SK-N-SH (cell line): ENCODE results near the gene POLD2. TPM values are rescaled to one million over a fixed set of nuclear protein-coding genes. Genes with fewer than 3 reads are reported as not detected.

ENCODE experiments used
- CTCF ChIA-PET: fragments of 300-600, 350-600 bp; formaldehyde crosslinking; extraction: SDS; loops from one replicate; lab custom pipeline; 2021; lab: Yijun Ruan, JAX
- POLR2A ChIA-PET: fragments of 350-600 bp; sonication (Branson Sonifier 250); formaldehyde crosslinking; extraction: SDS; loops from one replicate; lab custom pipeline; 2020; ENCODE audit warnings: antibody characterized with exemption, inconsistent platforms; lab: Yijun Ruan, JAX
- DNase-seq: peaks from one replicate; pipeline ENCODE4 v3.0.0; 2012
- H2AFZ ChIP-seq: fragments of 200-600 bp; sonication (generic); 2 replicates; pipeline ENCODE4 v1.8.1; 2016; ENCODE audit warnings: antibody characterized with exemption, mild to moderate bottlenecking, low read depth
- H3F3A ChIP-seq: fragments of 200-600 bp; sonication (generic); replicated peaks from 2 replicates; pipeline ENCODE3; 2016; ENCODE audit warnings: antibody characterized with exemption, mild to moderate bottlenecking; ENCODE audit not compliant: insufficient read depth
- H3K27ac ChIP-seq, 2 experiments: fragments of 200-500 bp in 1 of 2; fragments of 200-600 bp in 1 of 2; sonication (Bioruptor generic) in 1 of 2; sonication (generic), shearing (Covaris generic) in 1 of 2; 2 replicates each; pipeline versions ENCODE4 v1.5.1 to v1.6.1; 2014 to 2016; ENCODE audit warnings: low read depth in 2 of 2, inconsistent platforms in 1 of 2, low read length in 1 of 2, mild to moderate bottlenecking in 1 of 2, mixed read lengths in 1 of 2
- H3K27me3 ChIP-seq: fragments of 200-600 bp; sonication (generic), shearing (Covaris generic); 2 replicates; pipeline ENCODE4 v1.6.1; 2016; ENCODE audit warnings: mixed run types; ENCODE audit not compliant: insufficient read depth
- H3K36me3 ChIP-seq, 2 experiments: fragments of 200-500 bp in 1 of 2; fragments of 200-600 bp in 1 of 2; sonication (Bioruptor generic) in 1 of 2; sonication (generic) in 1 of 2; replicated peaks in 1 of 2; 2 replicates each; pipeline versions ENCODE3 to v1.5.1; 2014 to 2016; ENCODE audit warnings: low read length in 1 of 2, mild to moderate bottlenecking in 1 of 2; ENCODE audit not compliant: insufficient read depth in 2 of 2, control insufficient read depth in 1 of 2
- H3K4me1 ChIP-seq, 2 experiments: fragments of 200-500 bp in 1 of 2; fragments of 200-600 bp in 1 of 2; sonication (Bioruptor generic) in 1 of 2; sonication (generic), shearing (Covaris generic) in 1 of 2; 2 replicates each; pipeline versions ENCODE4 v1.5.1 to v1.6.1; 2014 to 2016; ENCODE audit warnings: low read depth in 1 of 2, low read length in 1 of 2, mixed run types in 1 of 2; ENCODE audit not compliant: insufficient read depth in 2 of 2, control insufficient read depth in 1 of 2
- H3K4me2 ChIP-seq: fragments of 200-600 bp; sonication (generic), shearing (Covaris generic); 2 replicates; pipeline ENCODE4 v1.6.1; 2017; ENCODE audit warnings: mixed run types
- H3K4me3 ChIP-seq, 2 experiments: fragments of 200-500 bp in 1 of 2; fragments of 200-600 bp in 1 of 2; sonication (Bioruptor generic) in 1 of 2; sonication (generic), shearing (Covaris generic) in 1 of 2; 2 replicates each; pipeline versions ENCODE4 v1.5.1 to v1.8.1; 2014 to 2016; ENCODE audit warnings: low read depth in 2 of 2, inconsistent platforms in 1 of 2, low read length in 1 of 2, mild to moderate bottlenecking in 1 of 2, mixed read lengths in 1 of 2, moderate library complexity in 1 of 2
- H3K79me2 ChIP-seq: fragments of 200-600 bp; sonication (generic); 2 replicates; pipeline ENCODE4 v1.8.1; 2017; ENCODE audit warnings: mild to moderate bottlenecking; ENCODE audit not compliant: insufficient read depth
- H3K9ac ChIP-seq: fragments of 200-600 bp; sonication (generic); 2 replicates; pipeline ENCODE4 v1.6.1; 2017; ENCODE audit warnings: mixed run types
- H3K9me2 ChIP-seq: fragments of 200-600 bp; sonication (generic); 2 replicates; pipeline ENCODE4 v1.6.1; 2017; ENCODE audit warnings: mixed run types
- H3K9me3 ChIP-seq: fragments of 200-600 bp; sonication (generic); 2 replicates; pipeline ENCODE4 v1.6.1; 2017; ENCODE audit warnings: mixed run types, mild to moderate bottlenecking, moderate library complexity
- H4K20me1 ChIP-seq: fragments of 200-600 bp; sonication (generic); 2 replicates; pipeline ENCODE4 v1.6.1; 2017; ENCODE audit warnings: mild to moderate bottlenecking, mixed run types; ENCODE audit not compliant: insufficient read depth
- CTCF ChIP-seq: fragments of 200-600 bp; sonication (generic); IDR thresholded peaks from 2 replicates; pipeline ENCODE4 v1.6.1; 2017; ENCODE audit warnings: antibody characterized with exemption, mild to moderate bottlenecking, moderate library complexity
- ELF1 ChIP-seq: IDR thresholded peaks from 2 replicates; pipeline ENCODE4 v1.4.0; 2012
- FOXM1 ChIP-seq: IDR thresholded peaks from 2 replicates; pipeline ENCODE4 v1.4.0; 2012; ENCODE audit warnings: low read depth, mild to moderate bottlenecking
- GABPA ChIP-seq: IDR thresholded peaks from 2 replicates; pipeline ENCODE4 v1.4.0; 2012; ENCODE audit warnings: low read depth, mild to moderate bottlenecking
- IRF3 ChIP-seq: fragments of 150-350 bp; IDR thresholded peaks from 2 replicates; pipeline ENCODE4 v1.6.1; 2016; ENCODE audit warnings: mild to moderate bottlenecking, low read depth, low read length
- JUND ChIP-seq: IDR thresholded peaks from 2 replicates; pipeline ENCODE4 v1.4.0; 2012
- PBX3 ChIP-seq: IDR thresholded peaks from 2 replicates; pipeline ENCODE4; 2012
- POLR2AphosphoS5 ChIP-seq: IDR thresholded peaks from 2 replicates; pipeline ENCODE4 v1.6.1; 2012; ENCODE audit warnings: low read depth, low read length
- SIN3A ChIP-seq: IDR thresholded peaks from 2 replicates; pipeline ENCODE4 v1.6.1; 2012; ENCODE audit warnings: low read depth, mild to moderate bottlenecking, low read length, moderate library complexity, borderline replicate concordance
- TAF1 ChIP-seq: IDR thresholded peaks from 2 replicates; pipeline ENCODE4 v1.6.1; 2012; ENCODE audit warnings: low read depth, mild to moderate bottlenecking, low read length, moderate library complexity, borderline replicate concordance
- TEAD4 ChIP-seq: IDR thresholded peaks from 2 replicates; pipeline ENCODE4 v1.4.0; 2012; ENCODE audit warnings: mild to moderate bottlenecking, borderline replicate concordance; ENCODE audit not compliant: insufficient read depth
- WGBS: methylation state at CpG from one replicate; pipeline ENCODE4 v1.1.6; 2017; ENCODE audit warnings: low lambda C conversion rate; 5-methylcytosine and 5-hydroxymethylcytosine counted together
- polyA plus RNA-seq, 3 experiments: library from polyadenylated mRNA; depleted of rRNA; stranded (reverse); fragments of >200 nt; gene quantifications; 2 replicates each; pipeline ENCODE4 v1.2.3, GENCODE V29; 2012

Gene POLD2
- polyA plus RNA-seq, 1 of the 3 experiments (the other 2 are of a cell fraction), result 194 TPM

DNA sequence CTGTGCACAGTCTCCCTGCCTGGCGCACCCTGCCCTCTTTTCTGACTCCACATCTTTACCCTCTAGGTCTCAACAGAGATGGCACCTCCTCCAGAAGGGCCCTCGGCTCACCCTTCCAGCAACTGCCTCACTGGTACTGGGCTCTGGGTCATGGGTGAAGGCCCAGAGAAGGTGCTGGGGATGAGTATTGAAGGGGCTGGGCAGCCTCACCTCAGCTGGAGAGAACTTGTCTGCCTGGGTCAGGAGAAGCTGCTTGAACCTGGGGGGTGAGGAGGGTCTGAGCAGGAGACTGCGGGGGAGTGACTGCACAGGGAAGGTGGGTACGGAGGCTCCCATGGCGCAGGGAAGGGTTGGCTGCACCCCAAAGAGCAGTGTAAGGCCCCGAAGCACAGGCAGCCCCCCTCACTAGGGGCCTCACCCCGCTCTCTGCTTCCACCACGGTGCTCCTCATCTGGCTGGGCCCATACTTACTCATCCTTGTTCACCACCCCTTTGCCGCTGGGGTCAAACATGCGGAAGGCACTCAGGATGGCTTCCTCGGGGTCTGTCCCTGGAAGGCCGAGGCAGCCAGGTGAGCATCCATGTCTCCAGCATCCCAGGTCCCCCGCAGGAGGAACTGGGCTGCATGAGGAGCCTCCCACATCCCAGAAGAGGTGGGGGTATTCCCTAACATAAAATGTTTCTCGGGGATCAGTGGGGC, 16.1 kb upstream of the POLD2 start:
- ChIA-PET POLR2A (interaction anchor here (1.5 kb wide), 1 partner anchor 16 kb away, joined by 4 read pairs; the partner anchor contains the start of gene POLD2), CTCF (interaction anchor here (1.2 to 1.4 kb wide), 2 partner anchors 8 to 15 kb away, joined by 4 read pairs; no protein-coding TSS in a partner anchor)

GRCh38 chr7:44138698-44139097, 15.3 kb upstream of the POLD2 start:
- peaks cover 5% of the 10 kb centered on the region for H3F3A ChIP-seq
- no peaks in the 10 kb centered on the region for H4K20me1 ChIP-seq
- WGBS, result 79% methylated on average over 5 of the region's 8 CpGs
- no peak overlapping the region for H3K9ac ChIP-seq
- no peak overlapping the region for H3K4me2 ChIP-seq
- ChIA-PET CTCF (interaction anchor here (1.1 to 1.8 kb wide), 2 partner anchors 51 to 58 kb away, joined by 3 to 5 read pairs; partner anchors contain the start of gene GCK), POLR2A (interaction anchor here (1.5 kb wide), 1 partner anchor 15 kb away, joined by 4 read pairs; the partner anchor contains the start of gene POLD2)
- TF ChIP-seq GABPA (no peak), TAF1 (no peak), POLR2AphosphoS5 (no peak), CTCF (no peak), FOXM1 (no peak), PBX3 (no peak), IRF3 (no peak), ELF1 (no peak), SIN3A (no peak)
- no peaks in the 10 kb centered on the region for H3K36me3 ChIP-seq
- no peak for DNase-seq
- no peak overlapping the region for H3K27ac ChIP-seq
- no peaks in the 10 kb centered on the region for H3K9me3 ChIP-seq
- H2AFZ ChIP-seq, result no peak overlapping the region
- peaks cover 0 to 5% of the 10 kb centered on the region in 2 experiments; a peak in 1 of 4 replicates for H3K4me1 ChIP-seq
- H3K4me3 ChIP-seq, result no peak overlapping the region
- no peaks in the 10 kb centered on the region for H3K79me2 ChIP-seq
- H3K27me3 ChIP-seq, result no peaks in the 10 kb centered on the region
- H3K9me2 ChIP-seq, result no peaks in the 10 kb centered on the region

More for the DNA sequence above, 16.1 kb upstream of the POLD2 start:
- Histone ChIP-seq H3K27ac (no peak overlapping the region), H3K9ac (no peak overlapping the region), H3K4me1 (peaks cover 0 to 11% of the 10 kb centered on the region in 2 experiments; a peak in 1 of 4 replicates), H3F3A (peaks cover 8% of the 10 kb centered on the region), H3K36me3 (no peaks in the 10 kb centered on the region), H4K20me1 (no peaks in the 10 kb centered on the region), H3K9me3 (no peaks in the 10 kb centered on the region), H3K9me2 (no peaks in the 10 kb centered on the region), H3K4me2 (no peak overlapping the region), H3K79me2 (no peaks in the 10 kb centered on the region), H2AFZ (no peak overlapping the region), H3K27me3 (no peaks in the 10 kb centered on the region), H3K4me3 (no peak overlapping the region)
- no peak for DNase-seq
- TF ChIP-seq JUND (no peak), TEAD4 (no peak)
- 81% methylated on average over 12 of the region's 14 CpGs for WGBS
